Keratinocyte (primary cell): ENCODE measurements around the gene MERTK.

Experiments
- CTCF ChIP-seq, 3 experiments: IDR thresholded peaks in 1 of 3; conservative IDR thresholded peaks in 1 of 3; optimal IDR thresholded peaks in 1 of 3; 2 replicates in 2 of 3; 3 replicates in 1 of 3; pipeline versions ENCODE3 to v1.5.1; 2011; ENCODE audit warnings: low read length in 3 of 3, mild to moderate bottlenecking in 3 of 3, moderate library complexity in 2 of 3, control low read depth in 1 of 3, inconsistent platforms in 1 of 3; ENCODE audit not compliant: insufficient read depth in 2 of 3; ENCODE audit errors: extremely low read depth in 1 of 3
- EZH2 ChIP-seq: IDR thresholded peaks from one replicate; pipeline ENCODE4 v1.6.1; 2012; ENCODE audit warnings: inconsistent platforms, mild to moderate bottlenecking, low read length, moderate library complexity

GRCh38 chr2:112053917-112054846 is 155.8 kb downstream of the MERTK start:
- no peak for TF ChIP-seq CTCF (optimal IDR thresholded peaks at IDR 0.05 in 1 of 3, IDR thresholded peaks at IDR 0.05 in 1 of 3, conservative IDR thresholded peaks at IDR 0.05 in 1 of 3; ENCODE audit: extremely low read depth in 1 of 3, insufficient read depth in 2 of 3, low read length in 3 of 3)
- no peak for TF ChIP-seq EZH2
